ENCODE results near the gene SRP19. TPM values are rescaled to one million over a fixed set of nuclear protein-coding genes. Genes with fewer than 3 reads are reported as not detected.

SRP19 gene
- total RNA-seq (10 to 100 TPM; 21.4 to 34.4 (median 30.4) TPM), polyA plus RNA-seq (75.7 TPM)
- long read RNA-seq, donor 1, transcript SRP19-206 (5 exons, 2,841 nt) = major isoform, 29 of 54 reads
- long read RNA-seq, donor 1, transcript SRP19-205 (2 exons, 473 nt) = minor isoform, 8 of 54 reads
- long read RNA-seq, donor 1, partial matches to known transcripts = 2 of 54 reads
- long read RNA-seq, donor 1, other reads (novel, unspliced or antisense) = 7 of 54 reads
- long read RNA-seq, donor 2, transcript SRP19-206 (5 exons, 2,841 nt) = major isoform, 17 of 29 reads
- long read RNA-seq, donor 2, transcript SRP19-205 (2 exons, 473 nt) = minor isoform, 5 of 29 reads
- long read RNA-seq, donor 2, partial matches to known transcripts = 0 of 29 reads
- long read RNA-seq, donor 2, other reads (novel, unspliced or antisense) = 4 of 29 reads
- long read RNA-seq, donor 3, transcript SRP19-205 (2 exons, 473 nt) = major isoform, 15 of 61 reads
- long read RNA-seq, donor 3, transcript SRP19-206 (5 exons, 2,841 nt) = major isoform, 15 of 61 reads
- long read RNA-seq, donor 3, partial matches to known transcripts = 12 of 61 reads
- long read RNA-seq, donor 3, other reads (novel, unspliced or antisense) = 8 of 61 reads
- long read RNA-seq, donor 4, transcript SRP19-206 (5 exons, 2,841 nt) = major isoform, 12 of 22 reads
- long read RNA-seq, donor 4, partial matches to known transcripts = 1 of 22 reads
- long read RNA-seq, donor 4, other reads (novel, unspliced or antisense) = 4 of 22 reads

- ATAC-seq (peak; percentile 97), DNase-seq (peak; percentile 95 to 97 (median 96))
- H3K27me3 ChIP-seq (ENCODE audit: control insufficient read depth, insufficient read depth) = no peaks in the 10 kb centered on the region
- H3K9me3 ChIP-seq (ENCODE audit: control insufficient read depth, low read length) = no peaks in the 10 kb centered on the region
- WGBS = under 1% methylated on average over 47 of the region's 47 CpGs
- intact Hi-C loops (cut with DNase I) = loop anchor here in 1 of 4 donors (5.0 kb wide), 1 partner anchor 61 kb away; the partner anchor contains the start of gene REEP5
- H3K4me3 ChIP-seq (ENCODE audit: low read length) = peak within 1 kb of the TSS; percentile 98
- peak within 1 kb of the TSS; percentile 83 for H3K27ac ChIP-seq (ENCODE audit: low read length)
- peaks cover 8% of the 10 kb centered on the region for H3K4me1 ChIP-seq (ENCODE audit: control insufficient read depth, insufficient read depth, low read length)
These were observed at the start of gene SRP19 for GRCh38 chr5:112860929-112861637. Gene SRP19 (plus strand): TSS chr5:112861287. CDS start chr5:112861377, 90 bp downstream.

GRCh38 chr5:112812549-112812948 lies 48.5 kb upstream of the SRP19 start:
- Histone ChIP-seq H3K27me3 (ENCODE audit: control insufficient read depth, insufficient read depth) (no peaks in the 10 kb centered on the region), H3K27ac (ENCODE audit: low read length) (no peak overlapping the region), H3K4me3 (ENCODE audit: low read length) (no peak overlapping the region), H3K9me3 (ENCODE audit: control insufficient read depth, low read length) (no peaks in the 10 kb centered on the region), H3K4me1 (ENCODE audit: control insufficient read depth, insufficient read depth, low read length) (peaks cover 5% of the 10 kb centered on the region)
- WGBS = 85% methylated on average over 1 of the region's 1 CpG
- ATAC-seq (no peak), DNase-seq (no peak)
- intact Hi-C loops (cut with DNase I) = no loop called here

GRCh38 chr5:112820246-112820645 lies 40.8 kb upstream of the SRP19 start:
- H3K4me3 ChIP-seq (ENCODE audit: low read length) = no peak overlapping the region
- H3K27me3 ChIP-seq (ENCODE audit: control insufficient read depth, insufficient read depth) = no peaks in the 10 kb centered on the region
- H3K9me3 ChIP-seq (ENCODE audit: control insufficient read depth, low read length) = no peaks in the 10 kb centered on the region
- DNase-seq (no peak), ATAC-seq (no peak)
- no peaks in the 10 kb centered on the region for H3K4me1 ChIP-seq (ENCODE audit: control insufficient read depth, insufficient read depth, low read length)
- intact Hi-C loops (cut with DNase I) = no loop called here
- WGBS = 99% methylated on average over 1 of the region's 1 CpG
- no peak overlapping the region for H3K27ac ChIP-seq (ENCODE audit: low read length)

GRCh38 chr5:112822456-112822855 lies 38.6 kb upstream of the SRP19 start:
- ATAC-seq = no peak

GRCh38 chr5:112823181-112823580 lies 37.9 kb upstream of the SRP19 start:
- intact Hi-C loops (cut with DNase I) = no loop called here
- no peak overlapping the region for H3K4me3 ChIP-seq (ENCODE audit: low read length)
- no peak overlapping the region for H3K27ac ChIP-seq (ENCODE audit: low read length)
- H3K4me1 ChIP-seq (ENCODE audit: control insufficient read depth, insufficient read depth, low read length) = no peaks in the 10 kb centered on the region
- DNase-seq = no peak
- H3K27me3 ChIP-seq (ENCODE audit: control insufficient read depth, insufficient read depth) = no peaks in the 10 kb centered on the region
- no peaks in the 10 kb centered on the region for H3K9me3 ChIP-seq (ENCODE audit: control insufficient read depth, low read length)
- WGBS = 86% methylated on average over 2 of the region's 2 CpGs
- ATAC-seq = no peak

More at GRCh38 chr5:112822456-112822855, 38.6 kb upstream of the SRP19 start:
- no peak overlapping the region for H3K27ac ChIP-seq (ENCODE audit: low read length)
- DNase-seq = no peak
- 69% methylated on average over 4 of the region's 4 CpGs for WGBS
- H3K4me3 ChIP-seq (ENCODE audit: low read length) = no peak overlapping the region
- H3K4me1 ChIP-seq (ENCODE audit: control insufficient read depth, insufficient read depth, low read length) = no peaks in the 10 kb centered on the region
- no peaks in the 10 kb centered on the region for H3K9me3 ChIP-seq (ENCODE audit: control insufficient read depth, low read length)
- intact Hi-C loops (cut with DNase I) = no loop called here
- H3K27me3 ChIP-seq (ENCODE audit: control insufficient read depth, insufficient read depth) = no peaks in the 10 kb centered on the region

- no peaks in the 10 kb centered on the region for H3K9me3 ChIP-seq (ENCODE audit: control insufficient read depth, low read length)
- no peak overlapping the region for H3K4me3 ChIP-seq (ENCODE audit: low read length)
- intact Hi-C loops (cut with DNase I) = no loop called here
- WGBS = 90% methylated on average over 2 of the region's 2 CpGs
- no peaks in the 10 kb centered on the region for H3K27me3 ChIP-seq (ENCODE audit: control insufficient read depth, insufficient read depth)
- DNase-seq (no peak), ATAC-seq (no peak)
- no peaks in the 10 kb centered on the region for H3K4me1 ChIP-seq (ENCODE audit: control insufficient read depth, insufficient read depth, low read length)
- no peak overlapping the region for H3K27ac ChIP-seq (ENCODE audit: low read length)
These were observed 37.4 kb upstream of the SRP19 start for GRCh38 chr5:112823656-112824055.

GRCh38 chr5:112824197-112824596 lies 36.9 kb upstream of the SRP19 start:
- no peaks in the 10 kb centered on the region for H3K9me3 ChIP-seq (ENCODE audit: control insufficient read depth, low read length)
- DNase-seq (no peak), ATAC-seq (no peak)
- no peak overlapping the region for H3K27ac ChIP-seq (ENCODE audit: low read length)
- intact Hi-C loops (cut with DNase I) = no loop called here
- H3K27me3 ChIP-seq (ENCODE audit: control insufficient read depth, insufficient read depth) = no peaks in the 10 kb centered on the region
- no peaks in the 10 kb centered on the region for H3K4me1 ChIP-seq (ENCODE audit: control insufficient read depth, insufficient read depth, low read length)
- H3K4me3 ChIP-seq (ENCODE audit: low read length) = no peak overlapping the region

GRCh38 chr5:112830378-112830777 lies 30.7 kb upstream of the SRP19 start:
- Histone ChIP-seq H3K4me3 (ENCODE audit: low read length) (no peak overlapping the region), H3K4me1 (ENCODE audit: control insufficient read depth, insufficient read depth, low read length) (no peaks in the 10 kb centered on the region), H3K27ac (ENCODE audit: low read length) (no peak overlapping the region), H3K9me3 (ENCODE audit: control insufficient read depth, low read length) (no peaks in the 10 kb centered on the region), H3K27me3 (ENCODE audit: control insufficient read depth, insufficient read depth) (no peaks in the 10 kb centered on the region)
- WGBS = 99% methylated on average over 2 of the region's 2 CpGs
- intact Hi-C loops (cut with DNase I) = no loop called here
- no peak for DNase-seq
- ATAC-seq = no peak

GRCh38 chr5:112833971-112834370 lies 27.1 kb upstream of the SRP19 start:
- DNase-seq = no peak
- H3K9me3 ChIP-seq (ENCODE audit: control insufficient read depth, low read length) = no peaks in the 10 kb centered on the region
- no peaks in the 10 kb centered on the region for H3K4me1 ChIP-seq (ENCODE audit: control insufficient read depth, insufficient read depth, low read length)
- H3K4me3 ChIP-seq (ENCODE audit: low read length) = no peak overlapping the region
- H3K27ac ChIP-seq (ENCODE audit: low read length) = no peak overlapping the region
- no peak for ATAC-seq
- intact Hi-C loops (cut with DNase I) = no loop called here
- WGBS = 96% methylated on average over 13 of the region's 13 CpGs
- H3K27me3 ChIP-seq (ENCODE audit: control insufficient read depth, insufficient read depth) = no peaks in the 10 kb centered on the region

GRCh38 chr5:112844489-112844888 lies 16.6 kb upstream of the SRP19 start:
- no peak for ATAC-seq
- intact Hi-C loops (cut with DNase I) = loop anchor here in 1 of 4 donors (10.0 kb wide), 1 partner anchor 290 kb away; no protein-coding TSS in a partner anchor

GRCh38 chr5:112846556-112846955 lies 14.5 kb upstream of the SRP19 start:
- ATAC-seq = no peak
- DNase-seq = no peak
- intact Hi-C loops (cut with DNase I) = loop anchor here in 1 of 4 donors (10.0 kb wide), 1 partner anchor 292 kb away; no protein-coding TSS in a partner anchor
- H3K27ac ChIP-seq (ENCODE audit: low read length) = no peak overlapping the region
- no peaks in the 10 kb centered on the region for H3K27me3 ChIP-seq (ENCODE audit: control insufficient read depth, insufficient read depth)
- H3K4me3 ChIP-seq (ENCODE audit: low read length) = no peak overlapping the region
- no peaks in the 10 kb centered on the region for H3K4me1 ChIP-seq (ENCODE audit: control insufficient read depth, insufficient read depth, low read length)
- no peaks in the 10 kb centered on the region for H3K9me3 ChIP-seq (ENCODE audit: control insufficient read depth, low read length)
- 80% methylated on average over 5 of the region's 5 CpGs for WGBS

More at GRCh38 chr5:112844489-112844888, 16.6 kb upstream of the SRP19 start:
- DNase-seq = no peak
- Histone ChIP-seq H3K27me3 (ENCODE audit: control insufficient read depth, insufficient read depth) (no peaks in the 10 kb centered on the region), H3K4me3 (ENCODE audit: low read length) (no peak overlapping the region), H3K4me1 (ENCODE audit: control insufficient read depth, insufficient read depth, low read length) (no peaks in the 10 kb centered on the region), H3K9me3 (ENCODE audit: control insufficient read depth, low read length) (no peaks in the 10 kb centered on the region), H3K27ac (ENCODE audit: low read length) (no peak overlapping the region)
- WGBS = 90% methylated on average over 1 of the region's 1 CpG

Data from right cardiac atrium (tissue), 5 donors.